ENCODE results near the gene KCNIP3.
"Not testable (repeated sequence)": the region's sequence is repeated elsewhere in the genome, so short reads cannot be mapped to it uniquely, and the experiment has no call there.

Gene KCNIP3

DNA sequence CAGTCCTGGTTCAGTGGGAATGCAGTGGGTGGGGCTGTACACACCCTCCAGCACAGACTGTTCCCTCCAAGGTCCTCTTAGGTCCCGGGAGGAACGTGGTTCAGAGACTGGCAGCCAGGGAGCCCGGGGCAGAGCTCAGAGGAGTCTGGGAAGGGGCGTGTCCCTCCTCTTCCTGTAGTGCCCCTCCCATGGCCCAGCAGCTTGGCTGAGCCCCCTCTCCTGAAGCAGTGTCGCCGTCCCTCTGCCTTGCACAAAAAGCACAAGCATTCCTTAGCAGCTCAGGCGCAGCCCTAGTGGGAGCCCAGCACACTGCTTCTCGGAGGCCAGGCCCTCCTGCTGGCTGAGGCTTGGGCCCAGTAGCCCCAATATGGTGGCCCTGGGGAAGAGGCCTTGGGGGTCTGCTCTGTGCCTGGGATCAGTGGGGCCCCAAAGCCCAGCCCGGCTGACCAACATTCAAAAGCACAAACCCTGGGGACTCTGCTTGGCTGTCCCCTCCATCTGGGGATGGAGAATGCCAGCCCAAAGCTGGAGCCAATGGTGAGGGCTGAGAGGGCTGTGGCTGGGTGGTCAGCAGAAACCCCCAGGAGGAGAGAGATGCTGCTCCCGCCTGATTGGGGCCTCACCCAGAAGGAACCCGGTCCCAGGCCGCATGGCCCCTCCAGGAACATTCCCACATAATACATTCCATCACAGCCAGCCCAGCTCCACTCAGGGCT lies 87.9 kb downstream of the KCNIP3 start:
- intact Hi-C loops (cut with DNase I), result no loop called here
- DNase-seq, result peak in 4 of 42 donors; percentile 19 to 32 (median 25)

DNA sequence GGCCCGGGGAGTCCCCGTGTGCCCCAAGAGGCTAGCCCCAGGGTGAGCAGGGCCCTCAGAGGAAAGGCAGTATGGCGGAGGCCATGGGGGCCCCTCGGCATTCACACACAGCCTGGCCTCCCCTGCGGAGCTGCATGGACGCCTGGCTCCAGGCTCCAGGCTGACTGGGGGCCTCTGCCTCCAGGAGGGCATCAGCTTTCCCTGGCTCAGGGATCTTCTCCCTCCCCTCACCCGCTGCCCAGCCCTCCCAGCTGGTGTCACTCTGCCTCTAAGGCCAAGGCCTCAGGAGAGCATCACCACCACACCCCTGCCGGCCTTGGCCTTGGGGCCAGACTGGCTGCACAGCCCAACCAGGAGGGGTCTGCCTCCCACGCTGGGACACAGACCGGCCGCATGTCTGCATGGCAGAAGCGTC lies 88.4 kb downstream of the KCNIP3 start:
- intact Hi-C loops (cut with DNase I), result no loop called here
- DNase-seq, result peak in 3 of 42 donors; percentile 12 to 27 (median 22)

DNA sequence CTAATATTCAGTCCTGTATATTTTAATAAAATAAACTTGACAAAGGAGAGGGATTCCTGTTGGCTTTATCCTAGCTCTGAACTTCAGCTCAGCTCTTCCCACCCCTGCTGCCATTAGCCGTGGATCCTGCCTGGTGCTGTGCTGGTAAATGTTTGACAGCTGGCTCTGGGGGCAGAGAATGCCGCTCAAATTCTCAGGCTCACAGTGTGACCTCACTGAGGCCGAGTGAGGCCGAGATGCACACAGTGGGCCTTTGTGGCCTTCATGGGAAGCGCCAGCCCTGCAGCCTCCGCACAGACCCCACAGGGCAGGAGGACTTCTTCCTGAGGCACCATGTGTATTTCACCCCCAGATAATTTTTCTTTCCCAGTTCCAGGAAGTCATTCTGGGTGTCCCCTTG lies 88.9 kb downstream of the KCNIP3 start:
- peak in 3 of 42 donors; percentile 8 to 24 (median 20) for DNase-seq

DNA sequence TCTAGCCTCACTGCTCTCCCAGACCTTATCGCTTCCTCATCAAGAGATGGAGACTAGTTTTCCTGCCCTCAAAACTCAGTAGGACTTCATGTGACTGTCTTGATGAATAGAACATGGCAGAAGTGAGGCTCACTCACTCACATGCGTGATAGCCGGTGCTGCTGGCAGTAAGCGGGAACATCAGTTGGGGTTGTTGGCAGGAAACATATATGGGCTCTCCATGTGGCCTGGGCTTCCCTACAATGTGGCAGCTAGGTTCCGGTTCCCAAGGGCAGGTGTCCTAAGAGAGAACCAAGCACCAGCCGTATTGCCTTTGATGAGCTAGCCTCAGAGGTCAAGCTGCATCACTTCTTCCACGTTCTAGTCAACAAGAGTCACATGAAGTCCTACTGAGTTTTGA lies 90.2 kb downstream of the KCNIP3 start:
- intact Hi-C loops (cut with DNase I), result no loop called here

More for the DNA sequence above, 88.9 kb downstream of the KCNIP3 start:
- intact Hi-C loops (cut with DNase I), result no loop called here

DNA sequence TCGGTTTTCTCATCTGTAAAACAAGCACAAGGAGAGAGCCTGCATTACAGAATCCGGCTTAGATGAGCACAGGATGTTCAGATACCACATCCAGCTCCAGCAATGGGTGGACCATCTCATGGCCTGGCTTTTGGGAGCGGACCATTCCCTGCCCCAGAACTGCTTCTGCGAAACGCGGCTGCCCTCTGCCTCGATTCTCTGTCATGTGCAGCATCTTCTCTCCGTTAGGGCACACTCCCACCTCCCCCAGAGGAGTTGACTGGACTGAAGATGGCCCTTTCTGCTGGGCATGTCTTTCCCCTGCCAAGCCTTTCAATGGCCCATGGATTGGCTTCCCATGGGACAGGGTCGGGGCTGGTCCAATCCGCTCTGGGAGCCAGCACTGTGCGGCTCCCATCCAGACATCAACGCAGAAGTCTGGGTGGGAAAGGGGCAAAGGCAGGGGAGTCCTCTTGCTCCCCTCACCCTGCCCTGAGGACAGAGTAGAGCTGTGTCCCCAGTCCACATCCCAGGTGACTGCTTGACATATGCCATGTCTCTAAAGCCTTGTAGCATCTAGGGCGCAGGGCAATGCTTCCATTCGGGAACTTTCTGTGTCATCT lies 91.0 kb downstream of the KCNIP3 start:
- DNase-seq, result peak in 5 of 42 donors; percentile 4 to 31 (median 20)
- intact Hi-C loops (cut with DNase I), result no loop called here

More for the DNA sequence above, 90.2 kb downstream of the KCNIP3 start:
- peak in 3 of 42 donors; percentile 4 to 28 (median 13) for DNase-seq

DNA sequence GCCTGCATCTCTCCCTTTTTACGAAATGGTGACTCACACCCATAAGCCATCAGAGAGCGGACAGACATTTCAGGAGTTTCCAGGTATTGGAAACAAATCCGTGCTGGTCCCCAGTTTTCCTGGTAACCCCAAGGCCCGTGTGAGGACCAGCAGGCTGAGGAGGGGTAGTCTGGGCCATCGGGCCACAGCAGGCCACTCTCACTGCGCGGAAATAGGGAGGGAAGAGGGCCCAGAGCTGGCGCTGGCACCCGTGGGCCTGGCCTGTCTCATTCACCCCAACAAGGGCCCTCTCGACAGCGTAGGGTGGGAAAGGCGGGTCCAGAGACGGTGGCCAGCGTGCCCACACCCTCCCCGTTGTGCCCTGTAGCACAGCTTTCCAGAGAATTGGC lies 91.7 kb downstream of the KCNIP3 start:
- intact Hi-C loops (cut with DNase I), result no loop called here

GRCh38 chr2:95389245-95390119 lies 92.3 kb downstream of the KCNIP3 start:
- DNase-seq, result peak; percentile 35 to 90 (median 76)
- intact Hi-C loops (cut with DNase I), result no loop called here

More for the DNA sequence above, 91.7 kb downstream of the KCNIP3 start:
- DNase-seq, result no peak

DNA sequence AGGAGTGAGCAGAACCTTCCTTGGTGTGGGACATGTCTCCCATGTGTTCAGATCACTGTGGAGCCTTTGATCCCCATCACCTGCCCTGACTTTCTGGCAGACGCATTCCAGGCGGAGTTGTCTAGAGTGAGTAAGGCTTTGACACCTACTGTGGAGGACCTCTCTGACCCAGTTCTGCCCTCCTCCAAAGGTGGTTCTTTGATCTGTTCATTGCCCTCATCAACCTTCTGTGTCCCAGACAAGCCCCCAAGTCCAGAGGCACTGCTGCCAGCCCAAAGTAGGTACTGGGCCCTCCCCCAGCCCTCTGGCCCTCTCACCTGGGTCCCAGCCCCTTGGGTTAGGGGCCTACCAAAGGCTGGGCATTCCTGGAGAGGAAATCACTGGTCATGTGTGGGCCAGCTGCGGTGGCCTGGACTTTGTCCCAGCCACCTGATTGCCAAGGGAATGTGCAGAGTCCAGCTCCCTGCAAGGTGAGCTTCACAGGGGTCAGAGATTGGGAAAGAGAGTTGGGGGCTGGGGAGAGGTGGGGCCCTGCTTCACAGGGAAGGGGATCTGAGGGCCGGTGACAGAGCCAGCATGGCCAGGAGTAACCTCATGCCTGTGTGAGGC lies 93.2 kb downstream of the KCNIP3 start:
- peak in 2 of 42 donors; percentile 5 to 6 for DNase-seq

GRCh38 chr2:95390881-95391321 lies 93.8 kb downstream of the KCNIP3 start:
- DNase-seq, result peak in 3 of 42 donors; percentile 0 to 21 (median 7)
- intact Hi-C loops (cut with DNase I), result no loop called here

More for the DNA sequence above, 93.2 kb downstream of the KCNIP3 start:
- intact Hi-C loops (cut with DNase I), result no loop called here

GRCh38 chr2:95391641-95392310 lies 94.6 kb downstream of the KCNIP3 start:
- intact Hi-C loops (cut with DNase I), result no loop called here
- peak in 2 of 42 donors; percentile 6 to 7 for DNase-seq

- DNase-seq, result peak in 1 of 42 donors; percentile 6
Measured at GRCh38 chr2:95392320-95392719, 95.2 kb downstream of the KCNIP3 start.

DNA sequence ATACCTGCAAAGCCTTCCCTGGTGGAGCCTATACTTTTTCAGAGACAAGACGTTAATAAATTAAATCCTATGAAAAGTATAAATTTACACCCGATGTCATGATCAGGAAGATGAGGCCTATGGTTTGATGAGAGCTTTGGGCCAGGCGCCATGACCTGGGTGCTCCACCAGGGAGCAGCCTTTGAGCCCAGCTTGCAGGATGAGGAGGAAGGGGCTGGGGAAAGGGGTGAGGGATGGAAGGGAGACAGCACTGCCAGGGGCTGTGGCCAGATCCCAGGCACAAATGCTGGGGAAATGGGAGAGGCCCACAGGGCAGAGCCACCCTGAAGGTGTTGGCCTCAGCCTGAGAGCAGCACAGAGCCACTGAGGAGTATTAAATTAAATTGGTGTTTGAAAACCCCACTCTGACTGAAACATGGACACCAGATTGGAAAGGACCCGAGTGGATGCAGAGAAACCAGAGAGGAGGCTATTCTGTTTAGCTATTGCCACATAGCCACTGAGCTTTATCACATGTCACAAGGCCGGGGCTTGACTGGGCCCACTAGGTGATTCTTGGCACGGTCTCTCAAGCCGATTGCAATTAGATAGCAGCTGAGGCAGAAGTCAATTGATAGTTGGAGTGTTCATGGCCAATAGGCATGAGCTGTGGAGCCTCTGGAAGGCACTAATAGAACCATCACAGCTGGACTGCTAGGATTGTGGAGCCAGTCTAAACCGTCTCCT lies 95.7 kb downstream of the KCNIP3 start:
- intact Hi-C loops (cut with DNase I), result no loop called here
- peak in 2 of 42 donors; percentile 5 to 12 for DNase-seq

More at GRCh38 chr2:95392320-95392719, 95.2 kb downstream of the KCNIP3 start:
- intact Hi-C loops (cut with DNase I), result no loop called here

GRCh38 chr2:95393901-95394300 lies 96.8 kb downstream of the KCNIP3 start:
- intact Hi-C loops (cut with DNase I), result no loop called here
- DNase-seq, result peak in 2 of 42 donors; percentile 8 to 14

GRCh38 chr2:95399061-95399460 lies 101.9 kb downstream of the KCNIP3 start:
- peak in 1 of 42 donors; percentile 17 for DNase-seq
- intact Hi-C loops (cut with DNase I), result no loop called here

DNA sequence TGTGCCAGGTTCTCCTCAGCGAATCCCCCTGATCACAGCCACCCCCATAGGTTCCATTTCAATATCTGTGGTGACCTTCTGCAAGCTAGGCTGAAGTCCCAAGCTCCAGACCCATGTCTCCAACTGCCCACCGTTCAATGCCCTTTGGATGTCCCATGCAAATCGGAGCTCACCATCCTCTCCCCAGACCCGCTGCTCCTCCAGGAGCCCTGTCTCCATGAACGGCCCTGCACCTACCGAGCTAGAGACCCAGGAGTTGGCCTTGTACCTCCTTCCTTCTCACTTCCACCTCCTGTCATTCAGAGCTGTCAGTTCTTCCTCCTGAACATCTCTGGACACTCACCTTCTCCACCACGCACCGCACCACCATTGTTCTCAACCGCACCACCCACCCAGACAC lies 104.3 kb downstream of the KCNIP3 start:
- DNase-seq, result no peak
- intact Hi-C loops (cut with DNase I), result no loop called here

- intact Hi-C loops (cut with DNase I), result not testable (repeated sequence)
- peak in 17 of 42 donors; percentile 5 to 52 (median 24) for DNase-seq
Measured at GRCh38 chr2:95402004-95402369, 104.8 kb downstream of the KCNIP3 start.

GRCh38 chr2:95402370-95403203 lies 105.4 kb downstream of the KCNIP3 start, which contains the start of gene FAHD2A:
FAHD2A (plus strand) TSS chr2:95402708; CDS start chr2:95405559, 2,851 bp downstream.
- intact Hi-C loops (cut with DNase I), result no loop called here
- peak; percentile 96 to 100 (median 99) for DNase-seq
